HCT116 (cell line): Measurements from ENCODE around the gene CTU1. TPM values are rescaled to one million over a fixed set of nuclear protein-coding genes. Genes with fewer than 3 reads are reported as not detected.

Experiments used
- ATAC-seq: fragments of 200-7000 bp; cut with Tn5 transposase; 2 replicates; pipeline ENCODE4 v1.9.1; 2020; ENCODE audit warnings: mild to moderate bottlenecking, moderate library complexity
- BruUV-seq: library from RNA; stranded (reverse); fragments of 400-500 nt; replicated peaks from 2 replicates; lab custom pipeline; 2021; lab: Mats Ljungman, UMichigan
- CTCF ChIA-PET: fragments of 300-600 bp; sonication (Branson Sonifier 250); formaldehyde crosslinking; loops from one replicate; lab custom pipeline; 2021; ENCODE audit warnings: antibody characterized with exemption; lab: Charles Lee
- POLR2A ChIA-PET: fragments of 300-600, 350-600 bp; sonication (Branson Sonifier 250); formaldehyde crosslinking; loops from one replicate; lab custom pipeline; 2021; ENCODE audit warnings: antibody characterized with exemption; lab: Charles Lee
- RAD21 ChIA-PET, 2 experiments: fragments of 300-600 bp; sonication (Branson Sonifier 250); formaldehyde crosslinking; loops; one replicate each; lab custom pipeline; 2023; ENCODE audit warnings: low total read pairs in 2 of 2; ENCODE audit not compliant: uncharacterized antibody in 2 of 2, unreplicated experiment in 2 of 2, low non-redundant PET in 1 of 2; lab: Charles Lee
- DNase-seq: peaks from one replicate; pipeline ENCODE4 v3.0.0-alpha.2; 2010; ENCODE audit warnings: low read depth, low spot score
- H2AFZ ChIP-seq: fragments of 200-600 bp; shearing (Covaris generic), sonication (generic); 2 replicates; pipeline ENCODE4 v1.6.1; 2017; ENCODE audit warnings: low read depth, mixed run types, mixed read lengths, antibody characterized with exemption, low read length; ENCODE audit not compliant: poor library complexity, severe bottlenecking
- H3K27ac ChIP-seq: 2 replicates; pipeline ENCODE4 v1.5.1; 2012; ENCODE audit warnings: low read depth, low read length
- H3K27me3 ChIP-seq: fragments of 200-600 bp; sonication (generic); 2 replicates; pipeline ENCODE4 v1.6.1; 2016; ENCODE audit warnings: mixed run types, low read length, mixed read lengths; ENCODE audit not compliant: insufficient read depth
- H3K36me3 ChIP-seq, 2 experiments: fragments of 200-500 bp in 1 of 2; fragments of 200-600 bp in 1 of 2; sonication (Bioruptor generic) in 1 of 2; sonication (generic) in 1 of 2; 2 replicates each; pipeline versions ENCODE4 v1.5.1 to v1.6.1; 2014 to 2016; ENCODE audit warnings: low read length in 2 of 2, inconsistent platforms in 1 of 2, mixed read lengths in 1 of 2, mixed run types in 1 of 2; ENCODE audit not compliant: insufficient read depth in 2 of 2, control insufficient read depth in 1 of 2
- H3K4me1 ChIP-seq, 2 experiments: fragments of 200-600 bp in 1 of 2; sonication (generic) in 1 of 2; 2 replicates each; pipeline versions ENCODE4 v1.5.1 to v1.6.1; 2012 to 2017; ENCODE audit warnings: low read length in 2 of 2, inconsistent platforms in 1 of 2, mild to moderate bottlenecking in 1 of 2, mixed read lengths in 1 of 2, mixed run types in 1 of 2, moderate library complexity in 1 of 2; ENCODE audit not compliant: insufficient read depth in 2 of 2, control insufficient read depth in 1 of 2
- H3K4me2 ChIP-seq: fragments of 200-600 bp; sonication (generic); 2 replicates; pipeline ENCODE4 v1.6.1; 2017; ENCODE audit warnings: mixed run types, low read length, mixed read lengths
- H3K4me3 ChIP-seq, 2 experiments: fragments of 200-600 bp in 1 of 2; sonication (generic) in 1 of 2; replicated peaks in 1 of 2; 2 replicates each; pipeline ENCODE4 v1.5.1; 2011 to 2016; ENCODE audit warnings: low read length in 2 of 2, control low read depth in 1 of 2, low read depth in 1 of 2, mild to moderate bottlenecking in 1 of 2, mixed read lengths in 1 of 2, mixed run types in 1 of 2
- H3K79me2 ChIP-seq: fragments of 200-600 bp; sonication (generic); 2 replicates; pipeline ENCODE4 v1.6.1; 2017; ENCODE audit warnings: mild to moderate bottlenecking, mixed run types, low read length, moderate library complexity, mixed read lengths; ENCODE audit not compliant: insufficient read depth
- H3K9ac ChIP-seq: fragments of 200-600 bp; sonication (generic); 2 replicates; pipeline ENCODE4 v1.6.1; 2016; ENCODE audit warnings: low read length, mixed read lengths
- H3K9me2 ChIP-seq: fragments of 200-600 bp; sonication (generic), shearing (Covaris generic); 2 replicates; pipeline ENCODE4 v1.6.1; 2017; ENCODE audit warnings: mixed run types, mild to moderate bottlenecking, moderate library complexity; ENCODE audit not compliant: insufficient read depth
- H3K9me3 ChIP-seq, 2 experiments: fragments of 200-500 bp in 1 of 2; fragments of 200-600 bp in 1 of 2; sonication (Bioruptor generic) in 1 of 2; sonication (generic) in 1 of 2; 2 replicates each; pipeline ENCODE4 v1.6.1; 2014 to 2017; ENCODE audit warnings: low read length in 2 of 2, mixed read lengths in 2 of 2, inconsistent platforms in 1 of 2, low read depth in 1 of 2, mild to moderate bottlenecking in 1 of 2, mixed run types in 1 of 2, moderate library complexity in 1 of 2; ENCODE audit not compliant: control insufficient read depth in 1 of 2, insufficient read depth in 1 of 2
- H4K20me1 ChIP-seq: fragments of 200-600 bp; sonication (generic), shearing (Covaris generic); 2 replicates; pipeline ENCODE4 v1.6.1; 2017; ENCODE audit warnings: mixed run types, mild to moderate bottlenecking, moderate library complexity; ENCODE audit not compliant: insufficient read depth
- ATF3 ChIP-seq: IDR thresholded peaks from 2 replicates; pipeline ENCODE4 v1.6.1; 2012
- CBX3 ChIP-seq: IDR thresholded peaks from 2 replicates; pipeline ENCODE4 v1.6.1; 2012; ENCODE audit warnings: low read depth
- EGR1 ChIP-seq: IDR thresholded peaks from 2 replicates; pipeline ENCODE4 v1.6.1; 2012; ENCODE audit warnings: low read depth
- EZH2 ChIP-seq: fragments of 200-600 bp; sonication (generic); IDR thresholded peaks from 2 replicates; pipeline ENCODE4 v1.6.1; 2017; ENCODE audit warnings: antibody characterized with exemption, mixed run types
- EZH2phosphoT487 ChIP-seq: fragments of 200-600 bp; IDR thresholded peaks from 2 replicates; pipeline ENCODE4 v1.6.1; 2018; ENCODE audit warnings: antibody characterized with exemption, borderline replicate concordance
- FOSL1 ChIP-seq: IDR thresholded peaks from 2 replicates; pipeline ENCODE4 v1.6.1; 2012; ENCODE audit warnings: low read depth
- JUND ChIP-seq: IDR thresholded peaks from 2 replicates; pipeline ENCODE4 v1.6.1; 2012
- MAX ChIP-seq: IDR thresholded peaks from 2 replicates; pipeline ENCODE4 v1.6.1; 2012
- POLR2A ChIP-seq: IDR thresholded peaks from 2 replicates; pipeline ENCODE4 v1.7.0; 2011; ENCODE audit warnings: borderline replicate concordance; ENCODE audit not compliant: insufficient read depth, insufficient read length; ENCODE audit errors: extremely low read depth
- POLR2AphosphoS5 ChIP-seq: IDR thresholded peaks from 2 replicates; pipeline ENCODE4 v1.6.1; 2011; ENCODE audit warnings: mild to moderate bottlenecking, low read depth, low read length, moderate library complexity
- RAD21 ChIP-seq: IDR thresholded peaks from 2 replicates; pipeline ENCODE4 v1.6.1; 2012; ENCODE audit warnings: low read depth, mild to moderate bottlenecking
- SIN3A ChIP-seq: IDR thresholded peaks from 2 replicates; pipeline ENCODE4 v1.6.1; 2012; ENCODE audit warnings: low read depth
- SP1 ChIP-seq: IDR thresholded peaks from 2 replicates; pipeline ENCODE4 v1.6.1; 2012; ENCODE audit warnings: low read depth
- SRF ChIP-seq: IDR thresholded peaks from 2 replicates; pipeline ENCODE4 v1.6.1; 2012; ENCODE audit warnings: low read depth
- TCF7L2 ChIP-seq: IDR thresholded peaks from 2 replicates; pipeline ENCODE4 v1.7.0; 2011; ENCODE audit warnings: borderline replicate concordance, inconsistent platforms; ENCODE audit not compliant: insufficient read depth, insufficient read length; ENCODE audit errors: extremely low read depth
- ZBTB33 ChIP-seq: IDR thresholded peaks from 2 replicates; pipeline ENCODE4 v1.6.1; 2011; ENCODE audit warnings: mild to moderate bottlenecking, low read length, moderate library complexity; ENCODE audit not compliant: insufficient replicate concordance; ENCODE audit errors: extremely low read depth
- ZFX ChIP-seq: fragments of 450-650 bp; IDR thresholded peaks from 2 replicates; pipeline ENCODE4 v1.6.1; 2017
- ZNF274 ChIP-seq: fragments of 200-500 bp; sonication (Bioruptor generic); IDR thresholded peaks from 2 replicates; pipeline ENCODE4 v1.6.1; 2014; ENCODE audit warnings: mild to moderate bottlenecking, low read depth, low read length, inconsistent platforms
- intact Hi-C: fragments of 100-400 bp; cut with micrococcal nuclease; formaldehyde crosslinking; loops from 2 replicates; pipeline ENCODE4 v1.10.0; 2022
- total RNA-seq: library from RNA; stranded (reverse); gene quantifications from one replicate; pipeline ENCODE4 v1.2.1, GENCODE V29; 2021; ENCODE audit not compliant: unreplicated experiment
- TF ChIP-seq, protein P1 (sequence below), 3 experiments: fragments of 200-600 bp in 1 of 3; sonication (generic) in 1 of 3; IDR thresholded peaks in 2 of 3; conservative IDR thresholded peaks in 1 of 3; 2 replicates each; pipeline ENCODE4 v1.5.1; 2012 to 2017; ENCODE audit warnings: low read depth in 2 of 3, low read length in 2 of 3, antibody characterized with exemption in 1 of 3, borderline replicate concordance in 1 of 3, control low read depth in 1 of 3, mild to moderate bottlenecking in 1 of 3, mixed read lengths in 1 of 3, mixed run types in 1 of 3, moderate library complexity in 1 of 3; ENCODE audit not compliant: insufficient read depth in 1 of 3
- TF ChIP-seq, protein P2 (sequence below): IDR thresholded peaks from 2 replicates; pipeline ENCODE4 v1.6.1; 2012; ENCODE audit warnings: low read depth

Gene CTU1
- total RNA-seq, 1 experiment from 2014 or later: 14.0 TPM

DNA sequence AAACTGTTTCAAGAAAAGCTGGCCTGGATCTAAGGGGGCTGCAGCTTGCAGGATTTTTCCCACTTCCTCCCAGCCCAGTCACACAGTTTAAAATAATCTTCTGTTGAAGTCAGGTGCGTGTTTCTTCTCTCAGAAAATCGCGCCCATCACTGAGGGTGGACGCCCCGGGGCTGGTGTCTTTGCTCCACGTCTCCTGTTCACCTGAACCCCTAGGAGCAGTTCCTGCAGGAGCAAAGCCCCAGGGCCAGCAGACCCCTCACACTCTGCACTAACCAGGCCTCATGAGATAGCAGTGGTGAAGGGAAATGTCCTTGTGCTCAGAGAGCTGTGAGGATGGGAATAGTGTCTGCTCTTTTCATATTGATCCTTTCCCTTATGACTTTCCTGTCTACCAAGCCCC lies 33.0 kb upstream of the CTU1 start:
- intact Hi-C loops: no loop called here
- Histone ChIP-seq H2AFZ (no peak overlapping the region), H3K27ac (no peak overlapping the region), H3K9ac (no peak overlapping the region)
- TF ChIP-seq ATF3 (no peak), FOSL1 (no peak), SRF (no peak), SP1 (no peak), ZBTB33 (no peak), CBX3 (no peak), JUND (no peak), ZFX (no peak), TCF7L2 (no peak), EGR1 (no peak), POLR2AphosphoS5 (no peak), MAX (no peak), EZH2 (no peak), EZH2phosphoT487 (no peak), POLR2A (no peak), RAD21 (no peak), SIN3A (no peak), ZNF274 (no peak)
- TF ChIP-seq, protein P1, sequence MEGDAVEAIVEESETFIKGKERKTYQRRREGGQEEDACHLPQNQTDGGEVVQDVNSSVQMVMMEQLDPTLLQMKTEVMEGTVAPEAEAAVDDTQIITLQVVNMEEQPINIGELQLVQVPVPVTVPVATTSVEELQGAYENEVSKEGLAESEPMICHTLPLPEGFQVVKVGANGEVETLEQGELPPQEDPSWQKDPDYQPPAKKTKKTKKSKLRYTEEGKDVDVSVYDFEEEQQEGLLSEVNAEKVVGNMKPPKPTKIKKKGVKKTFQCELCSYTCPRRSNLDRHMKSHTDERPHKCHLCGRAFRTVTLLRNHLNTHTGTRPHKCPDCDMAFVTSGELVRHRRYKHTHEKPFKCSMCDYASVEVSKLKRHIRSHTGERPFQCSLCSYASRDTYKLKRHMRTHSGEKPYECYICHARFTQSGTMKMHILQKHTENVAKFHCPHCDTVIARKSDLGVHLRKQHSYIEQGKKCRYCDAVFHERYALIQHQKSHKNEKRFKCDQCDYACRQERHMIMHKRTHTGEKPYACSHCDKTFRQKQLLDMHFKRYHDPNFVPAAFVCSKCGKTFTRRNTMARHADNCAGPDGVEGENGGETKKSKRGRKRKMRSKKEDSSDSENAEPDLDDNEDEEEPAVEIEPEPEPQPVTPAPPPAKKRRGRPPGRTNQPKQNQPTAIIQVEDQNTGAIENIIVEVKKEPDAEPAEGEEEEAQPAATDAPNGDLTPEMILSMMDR (IDR thresholded peaks at IDR 0.05 in 2 of 3, conservative IDR thresholded peaks at IDR 0.05 in 1 of 3; ENCODE audit: borderline replicate concordance in 1 of 3, insufficient read depth in 1 of 3, low read depth in 2 of 3, low read length in 2 of 3): no peak
- TF ChIP-seq, protein P2, sequence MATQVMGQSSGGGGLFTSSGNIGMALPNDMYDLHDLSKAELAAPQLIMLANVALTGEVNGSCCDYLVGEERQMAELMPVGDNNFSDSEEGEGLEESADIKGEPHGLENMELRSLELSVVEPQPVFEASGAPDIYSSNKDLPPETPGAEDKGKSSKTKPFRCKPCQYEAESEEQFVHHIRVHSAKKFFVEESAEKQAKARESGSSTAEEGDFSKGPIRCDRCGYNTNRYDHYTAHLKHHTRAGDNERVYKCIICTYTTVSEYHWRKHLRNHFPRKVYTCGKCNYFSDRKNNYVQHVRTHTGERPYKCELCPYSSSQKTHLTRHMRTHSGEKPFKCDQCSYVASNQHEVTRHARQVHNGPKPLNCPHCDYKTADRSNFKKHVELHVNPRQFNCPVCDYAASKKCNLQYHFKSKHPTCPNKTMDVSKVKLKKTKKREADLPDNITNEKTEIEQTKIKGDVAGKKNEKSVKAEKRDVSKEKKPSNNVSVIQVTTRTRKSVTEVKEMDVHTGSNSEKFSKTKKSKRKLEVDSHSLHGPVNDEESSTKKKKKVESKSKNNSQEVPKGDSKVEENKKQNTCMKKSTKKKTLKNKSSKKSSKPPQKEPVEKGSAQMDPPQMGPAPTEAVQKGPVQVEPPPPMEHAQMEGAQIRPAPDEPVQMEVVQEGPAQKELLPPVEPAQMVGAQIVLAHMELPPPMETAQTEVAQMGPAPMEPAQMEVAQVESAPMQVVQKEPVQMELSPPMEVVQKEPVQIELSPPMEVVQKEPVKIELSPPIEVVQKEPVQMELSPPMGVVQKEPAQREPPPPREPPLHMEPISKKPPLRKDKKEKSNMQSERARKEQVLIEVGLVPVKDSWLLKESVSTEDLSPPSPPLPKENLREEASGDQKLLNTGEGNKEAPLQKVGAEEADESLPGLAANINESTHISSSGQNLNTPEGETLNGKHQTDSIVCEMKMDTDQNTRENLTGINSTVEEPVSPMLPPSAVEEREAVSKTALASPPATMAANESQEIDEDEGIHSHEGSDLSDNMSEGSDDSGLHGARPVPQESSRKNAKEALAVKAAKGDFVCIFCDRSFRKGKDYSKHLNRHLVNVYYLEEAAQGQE: no peak
- TF ChIP-seq, all 23 proteins: peak for 0
- Histone ChIP-seq H3K27me3 (peaks cover 4% of the 10 kb centered on the region; the same call in 1 of the 2 replicates), H3K9me2 (no peaks in the 10 kb centered on the region), H3K36me3 (no peaks in the 10 kb centered on the region), H3K4me2 (no peak overlapping the region), H3K4me3 (no peak overlapping the region), H3K9me3 (no peaks in the 10 kb centered on the region), H3K79me2 (no peaks in the 10 kb centered on the region), H4K20me1 (no peaks in the 10 kb centered on the region), H3K4me1 (no peaks in the 10 kb centered on the region)
- CTCF ChIA-PET: no interaction called here
- DNase-seq (no peak), ATAC-seq (no peak)
- RAD21 ChIA-PET: no interaction called here
- POLR2A ChIA-PET: no interaction called here
- no TSS peak for BruUV-seq
